OCI-LY7 (cell line): ENCODE measurements around the gene SNX24. TPM values are rescaled to one million over a fixed set of nuclear protein-coding genes. Genes with fewer than 3 reads are reported as not detected.

Experiments used
- BruUV-seq: library from RNA; stranded (reverse); fragments of 400-500 nt; replicated peaks from 2 replicates; lab custom pipeline; 2021; lab: Mats Ljungman, UMichigan
- CTCF ChIA-PET: fragments of 300-600 bp; sonication (Branson Sonifier 250); formaldehyde crosslinking; loops from one replicate; lab custom pipeline; 2022; ENCODE audit warnings: antibody characterized with exemption; ENCODE audit not compliant: unreplicated experiment; lab: Charles Lee
- POLR2A ChIA-PET: fragments of 300-600 bp; sonication (Branson Sonifier 250); formaldehyde crosslinking; loops from one replicate; lab custom pipeline; 2022; ENCODE audit warnings: antibody characterized with exemption; lab: Charles Lee
- DNase-seq: peaks from one replicate; pipeline ENCODE4 v3.0.0-alpha.2; 2015; ENCODE audit warnings: low spot score
- H2AFZ ChIP-seq: fragments of 200-600 bp; sonication (generic), shearing (Covaris generic); 2 replicates; pipeline ENCODE4 v1.6.1; 2014; ENCODE audit warnings: mild to moderate bottlenecking, antibody characterized with exemption, low read length, moderate library complexity
- H3K27ac ChIP-seq: fragments of 200-600 bp; sonication (generic); 2 replicates; pipeline ENCODE4 v1.5.1; 2014; ENCODE audit warnings: mixed run types, low read depth, mild to moderate bottlenecking, moderate library complexity, low read length, inconsistent platforms; ENCODE audit not compliant: poor library complexity, severe bottlenecking
- H3K36me3 ChIP-seq: fragments of 200-600 bp; sonication (generic); 2 replicates; pipeline ENCODE4 v1.6.1; 2014; ENCODE audit warnings: mild to moderate bottlenecking, antibody characterized with exemption, low read length, moderate library complexity, mixed read lengths; ENCODE audit not compliant: insufficient read depth
- H3K4me1 ChIP-seq: fragments of 200-600 bp; sonication (generic); 2 replicates; pipeline ENCODE4 v1.5.1; 2014; ENCODE audit warnings: mild to moderate bottlenecking, low read length; ENCODE audit not compliant: insufficient read depth, poor library complexity, severe bottlenecking
- H3K4me2 ChIP-seq: fragments of 200-600 bp; sonication (generic); 2 replicates; pipeline ENCODE4 v1.6.1; 2014; ENCODE audit warnings: mild to moderate bottlenecking, low read length
- H3K4me3 ChIP-seq: fragments of 200-600 bp; sonication (generic); 2 replicates; pipeline ENCODE4 v1.5.1; 2014; ENCODE audit warnings: mild to moderate bottlenecking, low read depth, low read length; ENCODE audit not compliant: poor library complexity, severe bottlenecking
- H3K79me2 ChIP-seq: fragments of 200-600 bp; sonication (generic); 2 replicates; pipeline ENCODE4 v1.6.1; 2016; ENCODE audit warnings: low read depth, mild to moderate bottlenecking, low read length, moderate library complexity, mixed read lengths; ENCODE audit not compliant: insufficient read depth
- H3K9me2 ChIP-seq: fragments of 200-600 bp; sonication (generic); 2 replicates; pipeline ENCODE4 v1.6.1; 2016; ENCODE audit warnings: mild to moderate bottlenecking, low read length, mixed read lengths; ENCODE audit not compliant: insufficient read depth
- H3K9me3 ChIP-seq: fragments of 200-600 bp; sonication (generic); 2 replicates; pipeline ENCODE4 v1.6.1; 2014; ENCODE audit warnings: mild to moderate bottlenecking, mixed run types, low read length, mixed read lengths
- H4K20me1 ChIP-seq: fragments of 200-600 bp; sonication (generic); 2 replicates; pipeline ENCODE4 v1.6.1; 2014; ENCODE audit warnings: mild to moderate bottlenecking, antibody characterized with exemption, low read length, moderate library complexity, mixed read lengths; ENCODE audit not compliant: insufficient read depth
- CTCF ChIP-seq: fragments of 200-600 bp; sonication (generic); conservative IDR thresholded peaks from 2 replicates; pipeline ENCODE4 v1.5.1; 2014; ENCODE audit warnings: mild to moderate bottlenecking, antibody characterized with exemption, low read length, moderate library complexity, mixed read lengths
- EZH2phosphoT487 ChIP-seq: fragments of 200-600 bp; sonication (generic); IDR thresholded peaks from 2 replicates; pipeline ENCODE4 v1.6.1; 2018; ENCODE audit warnings: low read depth, borderline replicate concordance, mild to moderate bottlenecking, mixed run types, antibody characterized with exemption, low read length, moderate library complexity, mixed read lengths
- intact Hi-C: fragments of 100-400 bp; cut with micrococcal nuclease; formaldehyde crosslinking; loops from one replicate; pipeline ENCODE4 v1.10.0; 2022; ENCODE audit not compliant: unreplicated experiment
- total RNA-seq, 2 experiments: library from RNA; depleted of rRNA in 1 of 2; stranded (reverse); fragments of >200 nt in 1 of 2; shearing (Covaris generic) in 1 of 2; gene quantifications; 2 replicates each; pipeline ENCODE4 v1.2.3, GENCODE V29; 2014 to 2022

SNX24 gene
- total RNA-seq, 2 experiments from 2014 or later: 6.9 to 14.5 TPM

DNA sequence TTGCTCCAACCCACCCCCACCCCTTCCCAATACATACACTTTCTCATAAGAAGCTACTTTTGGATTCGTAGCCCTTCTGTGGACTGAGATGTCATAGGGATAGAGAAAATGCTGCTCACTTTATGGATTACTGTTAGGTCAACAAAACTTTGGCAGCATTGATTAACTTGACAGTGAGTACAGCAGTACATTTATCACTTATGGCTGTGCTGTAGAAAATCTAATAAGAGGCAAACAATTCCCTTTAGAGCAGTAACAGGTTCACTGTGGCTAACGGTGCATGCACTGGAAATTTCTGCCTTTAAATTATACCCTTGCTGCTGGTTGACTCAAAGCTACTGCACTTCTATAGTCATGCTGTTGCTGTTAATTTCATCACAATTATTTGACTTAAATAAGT, 131.9 kb downstream of the SNX24 start:
- Histone ChIP-seq H2AFZ (no peak overlapping the region), H3K4me1 (no peaks in the 10 kb centered on the region), H3K9me3 (no peaks in the 10 kb centered on the region), H4K20me1 (no peaks in the 10 kb centered on the region), H3K27ac (no peak overlapping the region), H3K9me2 (no peaks in the 10 kb centered on the region), H3K79me2 (no peaks in the 10 kb centered on the region), H3K36me3 (no peaks in the 10 kb centered on the region), H3K4me3 (no peak overlapping the region), H3K4me2 (no peak overlapping the region)
- ChIA-PET POLR2A (interaction anchor here (0.5 to 0.7 kb wide), 2 partner anchors 816 to 1164 kb away, joined by 3 read pairs; no protein-coding TSS in a partner anchor), CTCF (no interaction called here)
- intact Hi-C loops: no loop called here
- BruUV-seq: no TSS peak
- DNase-seq: no peak
- TF ChIP-seq CTCF: no peak
- no peak for TF ChIP-seq EZH2phosphoT487

- POLR2A ChIA-PET: no interaction called here
Observed at GRCh38 chr5:122978068-122978467, 132.7 kb downstream of the SNX24 start.

More at GRCh38 chr5:122978068-122978467, 132.7 kb downstream of the SNX24 start:
- TF ChIP-seq CTCF (no peak), EZH2phosphoT487 (no peak)
- intact Hi-C loops: no loop called here
- Histone ChIP-seq H3K9me2 (no peaks in the 10 kb centered on the region), H3K27ac (no peak overlapping the region), H3K79me2 (no peaks in the 10 kb centered on the region), H3K36me3 (no peaks in the 10 kb centered on the region), H2AFZ (no peak overlapping the region), H4K20me1 (no peaks in the 10 kb centered on the region), H3K9me3 (no peaks in the 10 kb centered on the region), H3K4me2 (no peak overlapping the region), H3K4me1 (no peaks in the 10 kb centered on the region), H3K4me3 (no peak overlapping the region)
- no TSS peak for BruUV-seq
- no peak for DNase-seq
- CTCF ChIA-PET: no interaction called here
